K562 (cell line): ENCODE results near the gene CALHM3.

ENCODE experiments used
- NRF1 ChIP-seq, 2 experiments: fragments of 450-650 bp; IDR thresholded peaks in 1 of 2; conservative IDR thresholded peaks in 1 of 2; 2 replicates each; pipeline ENCODE4 v1.6.1; 2014; ENCODE audit warnings: mild to moderate bottlenecking in 2 of 2
- TF ChIP-seq, protein P1 (sequence below), 2 experiments: fragments of 450-650 bp; formaldehyde crosslinking in 1 of 2; IDR thresholded peaks; 2 replicates each; pipeline versions ENCODE4 v1.4.0 to v1.6.1; 2014 to 2020; ENCODE audit warnings: mild to moderate bottlenecking in 2 of 2, borderline replicate concordance in 1 of 2, low read depth in 1 of 2
- TF ChIP-seq, protein P2 (sequence below), 3 experiments: IDR thresholded peaks in 2 of 3; conservative IDR thresholded peaks in 1 of 3; 2 replicates each; pipeline ENCODE4 v1.5.1; 2011 to 2012; ENCODE audit warnings: low read length in 3 of 3, mild to moderate bottlenecking in 3 of 3, control low read depth in 2 of 3, improper control_type of control experiment in 1 of 3, inconsistent platforms in 1 of 3, low read depth in 1 of 3, mixed read lengths in 1 of 3, moderate library complexity in 1 of 3; ENCODE audit not compliant: insufficient read depth in 2 of 3

- TF ChIP-seq, protein P1, sequence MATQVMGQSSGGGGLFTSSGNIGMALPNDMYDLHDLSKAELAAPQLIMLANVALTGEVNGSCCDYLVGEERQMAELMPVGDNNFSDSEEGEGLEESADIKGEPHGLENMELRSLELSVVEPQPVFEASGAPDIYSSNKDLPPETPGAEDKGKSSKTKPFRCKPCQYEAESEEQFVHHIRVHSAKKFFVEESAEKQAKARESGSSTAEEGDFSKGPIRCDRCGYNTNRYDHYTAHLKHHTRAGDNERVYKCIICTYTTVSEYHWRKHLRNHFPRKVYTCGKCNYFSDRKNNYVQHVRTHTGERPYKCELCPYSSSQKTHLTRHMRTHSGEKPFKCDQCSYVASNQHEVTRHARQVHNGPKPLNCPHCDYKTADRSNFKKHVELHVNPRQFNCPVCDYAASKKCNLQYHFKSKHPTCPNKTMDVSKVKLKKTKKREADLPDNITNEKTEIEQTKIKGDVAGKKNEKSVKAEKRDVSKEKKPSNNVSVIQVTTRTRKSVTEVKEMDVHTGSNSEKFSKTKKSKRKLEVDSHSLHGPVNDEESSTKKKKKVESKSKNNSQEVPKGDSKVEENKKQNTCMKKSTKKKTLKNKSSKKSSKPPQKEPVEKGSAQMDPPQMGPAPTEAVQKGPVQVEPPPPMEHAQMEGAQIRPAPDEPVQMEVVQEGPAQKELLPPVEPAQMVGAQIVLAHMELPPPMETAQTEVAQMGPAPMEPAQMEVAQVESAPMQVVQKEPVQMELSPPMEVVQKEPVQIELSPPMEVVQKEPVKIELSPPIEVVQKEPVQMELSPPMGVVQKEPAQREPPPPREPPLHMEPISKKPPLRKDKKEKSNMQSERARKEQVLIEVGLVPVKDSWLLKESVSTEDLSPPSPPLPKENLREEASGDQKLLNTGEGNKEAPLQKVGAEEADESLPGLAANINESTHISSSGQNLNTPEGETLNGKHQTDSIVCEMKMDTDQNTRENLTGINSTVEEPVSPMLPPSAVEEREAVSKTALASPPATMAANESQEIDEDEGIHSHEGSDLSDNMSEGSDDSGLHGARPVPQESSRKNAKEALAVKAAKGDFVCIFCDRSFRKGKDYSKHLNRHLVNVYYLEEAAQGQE (IDR thresholded peaks at IDR 0.05; ENCODE audit: borderline replicate concordance) = no peak
- TF ChIP-seq, protein P1 (CRISPR knock-in tag; IDR thresholded peaks at IDR 0.05; ENCODE audit: low read depth) = no peak
- TF ChIP-seq, protein P2, sequence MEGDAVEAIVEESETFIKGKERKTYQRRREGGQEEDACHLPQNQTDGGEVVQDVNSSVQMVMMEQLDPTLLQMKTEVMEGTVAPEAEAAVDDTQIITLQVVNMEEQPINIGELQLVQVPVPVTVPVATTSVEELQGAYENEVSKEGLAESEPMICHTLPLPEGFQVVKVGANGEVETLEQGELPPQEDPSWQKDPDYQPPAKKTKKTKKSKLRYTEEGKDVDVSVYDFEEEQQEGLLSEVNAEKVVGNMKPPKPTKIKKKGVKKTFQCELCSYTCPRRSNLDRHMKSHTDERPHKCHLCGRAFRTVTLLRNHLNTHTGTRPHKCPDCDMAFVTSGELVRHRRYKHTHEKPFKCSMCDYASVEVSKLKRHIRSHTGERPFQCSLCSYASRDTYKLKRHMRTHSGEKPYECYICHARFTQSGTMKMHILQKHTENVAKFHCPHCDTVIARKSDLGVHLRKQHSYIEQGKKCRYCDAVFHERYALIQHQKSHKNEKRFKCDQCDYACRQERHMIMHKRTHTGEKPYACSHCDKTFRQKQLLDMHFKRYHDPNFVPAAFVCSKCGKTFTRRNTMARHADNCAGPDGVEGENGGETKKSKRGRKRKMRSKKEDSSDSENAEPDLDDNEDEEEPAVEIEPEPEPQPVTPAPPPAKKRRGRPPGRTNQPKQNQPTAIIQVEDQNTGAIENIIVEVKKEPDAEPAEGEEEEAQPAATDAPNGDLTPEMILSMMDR (IDR thresholded peaks at IDR 0.05 in 2 of 3, conservative IDR thresholded peaks at IDR 0.05 in 1 of 3; ENCODE audit: insufficient read depth in 2 of 3, low read depth in 1 of 3, low read length in 3 of 3) = no peak
- no peak for TF ChIP-seq NRF1 (conservative IDR thresholded peaks at IDR 0.05 in 1 of 2, IDR thresholded peaks at IDR 0.05 in 1 of 2)
Measured at GRCh38 chr10:103523683-103524082, 44.6 kb upstream of the CALHM3 start.
